Measurements from ENCODE around the gene PAPPA2.
"Not testable (repeated sequence)": the region's sequence is repeated elsewhere in the genome, so short reads cannot be mapped to it uniquely, and the experiment has no call there.

Gene PAPPA2

DNA sequence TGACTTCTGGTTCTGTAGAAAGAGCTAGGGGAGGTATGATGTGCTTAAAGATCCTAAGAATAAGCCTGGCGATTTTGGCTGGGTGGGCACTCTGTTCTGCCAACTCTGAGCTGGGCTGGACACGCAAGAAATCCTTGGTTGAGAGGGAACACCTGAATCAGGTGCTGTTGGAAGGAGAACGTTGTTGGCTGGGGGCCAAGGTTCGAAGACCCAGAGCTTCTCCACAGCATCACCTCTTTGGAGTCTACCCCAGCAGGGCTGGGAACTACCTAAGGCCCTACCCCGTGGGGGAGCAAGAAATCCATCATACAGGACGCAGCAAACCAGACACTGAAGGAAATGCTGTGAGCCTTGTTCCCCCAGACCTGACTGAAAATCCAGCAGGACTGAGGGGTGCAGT lies 93.3 kb downstream of the PAPPA2 start:
- no peak for DNase-seq

DNA sequence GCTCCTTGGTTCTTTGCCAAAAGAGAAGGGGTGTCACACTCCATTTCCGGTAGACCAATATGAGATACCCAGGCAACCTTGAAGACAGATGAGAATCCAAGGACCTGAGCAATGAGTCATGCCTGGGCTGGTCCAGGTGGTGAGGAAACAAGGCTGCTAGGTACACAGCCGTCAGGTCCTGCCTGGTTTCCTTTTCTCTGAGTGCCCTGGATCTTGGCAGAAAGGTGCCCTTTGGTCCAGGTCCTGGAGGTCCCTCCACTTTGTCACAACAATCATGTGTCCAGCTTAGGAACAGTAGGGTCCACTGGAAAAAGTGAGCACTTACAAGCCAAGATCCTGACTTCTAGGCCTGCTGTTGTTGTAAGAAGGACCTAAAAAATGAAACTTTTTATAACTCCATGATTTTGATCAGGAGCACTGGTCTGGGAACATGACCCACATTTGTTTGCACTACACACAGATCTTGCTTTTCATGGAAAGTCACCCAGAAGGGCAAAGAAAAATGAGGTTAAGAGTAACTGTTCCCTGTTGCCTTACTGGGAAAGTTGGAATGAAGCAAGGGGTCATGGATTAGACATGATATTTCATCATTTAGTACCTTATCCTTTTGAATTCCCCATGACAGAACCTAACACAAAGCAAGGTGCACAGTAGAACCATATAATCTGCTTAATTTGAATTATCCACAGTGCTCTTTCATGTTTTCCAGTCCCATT lies 94.7 kb downstream of the PAPPA2 start:
- no peak for DNase-seq

DNA sequence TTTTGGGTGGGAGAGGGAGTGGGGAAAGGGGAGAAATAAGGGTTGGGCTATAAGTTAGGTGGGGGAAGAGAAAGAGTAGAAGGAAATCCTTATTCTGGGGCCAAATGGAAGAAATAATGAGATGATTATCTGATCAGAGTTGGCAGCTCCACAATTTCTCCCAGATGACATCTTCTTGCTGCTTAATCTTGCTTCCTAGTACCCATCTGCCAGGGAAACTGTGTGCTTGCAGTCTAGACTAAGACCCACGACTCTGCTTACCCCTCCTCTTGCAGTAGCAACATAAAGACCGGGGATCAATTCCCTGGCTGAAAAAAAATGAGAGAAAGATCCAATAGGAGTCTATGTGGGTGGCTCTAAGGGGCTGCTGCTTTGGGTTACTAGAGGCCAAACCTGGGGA lies 95.6 kb downstream of the PAPPA2 start:
- no peak for DNase-seq

DNA sequence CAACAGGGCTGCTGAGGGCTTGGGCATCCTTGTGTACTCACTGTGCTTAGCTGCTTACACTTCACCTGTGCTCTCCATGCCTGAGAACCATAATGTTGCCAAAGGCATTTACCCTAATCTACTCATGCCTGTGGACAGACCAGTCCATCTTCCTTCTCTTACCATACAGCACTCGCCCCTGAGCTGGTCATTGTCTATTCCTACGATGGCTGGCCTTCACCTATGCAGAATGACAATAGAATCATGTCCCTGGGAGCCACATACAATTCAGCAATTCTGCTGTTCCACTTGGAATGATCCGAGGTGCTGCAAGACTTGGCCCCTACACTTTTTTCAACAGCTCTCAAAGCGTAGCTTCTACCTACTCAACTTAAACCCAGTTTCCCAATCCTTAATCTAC lies 96.5 kb downstream of the PAPPA2 start:
- no peak for DNase-seq

DNA sequence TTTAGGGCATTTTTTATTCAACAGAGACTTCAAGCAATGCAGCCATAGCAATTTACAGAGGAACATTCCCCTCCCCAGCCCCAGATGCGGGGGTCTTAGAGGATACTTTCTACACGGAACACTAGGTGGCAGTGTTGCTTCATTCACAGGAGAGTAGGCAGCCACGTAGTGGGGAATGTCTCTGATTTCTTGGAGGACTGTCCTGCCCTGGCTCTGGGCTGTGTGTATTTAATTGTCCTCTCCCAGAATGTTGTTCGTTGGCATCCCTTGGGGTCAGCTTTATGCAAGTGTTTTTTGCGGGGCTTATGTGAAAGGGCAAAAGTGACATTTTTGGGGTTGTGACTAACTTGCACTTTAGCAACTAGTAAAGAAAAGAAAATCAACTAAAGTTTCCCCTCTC lies 96.9 kb downstream of the PAPPA2 start:
- no peak for DNase-seq

DNA sequence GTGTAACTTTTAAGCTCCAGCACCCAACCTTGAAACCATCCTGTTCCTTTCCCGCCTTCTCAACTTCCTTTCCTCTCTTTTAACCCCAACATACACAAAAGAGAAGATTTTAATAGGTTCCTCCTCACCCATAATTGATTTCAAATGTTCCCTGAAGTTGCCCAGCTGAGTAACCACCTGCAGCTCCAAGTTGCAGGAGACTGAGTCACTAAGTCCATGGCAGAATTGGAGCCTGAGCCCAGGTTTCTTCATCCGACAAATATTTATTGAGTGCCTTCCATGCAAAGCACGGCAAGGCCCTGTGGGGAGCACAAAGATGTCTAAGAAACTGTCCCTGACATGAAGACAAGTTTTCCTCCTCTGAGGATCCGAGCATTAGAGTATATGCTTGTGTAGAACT lies 97.7 kb downstream of the PAPPA2 start:
- no peak for DNase-seq

DNA sequence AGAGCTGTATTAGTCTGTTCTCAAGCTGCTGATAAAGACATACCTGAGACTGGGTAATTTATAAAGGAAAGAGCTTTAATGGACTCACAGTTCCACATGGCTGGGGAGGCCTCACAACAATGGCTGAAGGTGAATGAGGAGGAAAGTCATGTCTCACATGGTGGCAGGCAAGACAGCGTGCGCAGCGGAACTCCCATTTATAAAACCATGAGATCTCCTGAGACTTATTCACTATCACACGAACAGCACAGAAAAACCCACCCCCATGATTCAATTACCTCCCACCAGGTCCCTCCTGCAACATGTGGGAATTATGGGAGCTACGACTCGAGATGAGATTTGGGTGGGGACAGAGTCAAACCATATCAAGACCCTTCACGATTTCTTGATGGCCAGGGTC lies 98.8 kb downstream of the PAPPA2 start:
- DNase-seq: not testable (repeated sequence)

DNA sequence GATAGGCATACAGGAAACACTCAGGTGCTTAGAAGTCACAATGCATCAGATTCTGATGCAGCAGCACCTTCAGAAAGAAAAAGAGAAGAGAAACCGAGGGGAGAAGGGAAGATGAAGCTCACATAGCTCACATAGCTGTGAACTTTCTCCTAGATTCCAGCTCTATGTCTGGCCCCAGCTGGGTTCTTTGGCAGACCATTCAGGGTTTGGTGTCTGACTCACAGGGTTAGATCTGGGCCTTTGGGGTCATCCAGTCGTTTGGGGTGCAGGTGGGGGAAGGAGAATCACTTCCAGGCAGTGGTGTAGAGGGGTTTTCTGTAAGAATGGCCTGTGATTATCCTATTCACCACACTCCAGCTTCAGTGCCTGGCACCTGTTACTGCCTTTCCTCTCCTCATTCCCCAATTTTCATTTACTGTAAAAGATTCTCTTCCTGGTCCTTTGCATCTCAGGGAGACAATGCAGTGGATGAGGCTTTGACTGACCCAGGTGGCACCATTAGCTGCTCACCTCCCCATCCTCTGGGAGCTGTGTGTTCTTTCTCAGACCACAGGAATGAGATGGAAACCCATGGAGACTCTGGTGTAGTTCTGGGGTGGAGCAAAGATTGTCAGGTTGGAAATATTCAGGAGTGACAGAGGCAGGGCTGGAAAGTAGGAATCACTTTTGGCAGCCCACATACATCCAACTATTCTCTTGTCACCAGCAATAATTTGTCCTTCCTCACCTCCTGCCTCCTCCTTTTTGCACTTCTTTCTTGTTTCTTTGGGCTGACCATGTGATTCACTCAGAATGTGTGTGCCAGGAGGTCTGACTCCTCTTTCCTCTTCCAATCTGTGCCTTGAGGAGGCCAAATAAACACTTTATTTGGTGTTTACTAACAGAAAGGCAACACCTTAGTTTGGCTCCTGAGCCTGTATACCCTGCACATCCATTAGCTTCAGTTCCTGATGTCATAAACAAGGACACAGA lies 103.3 kb downstream of the PAPPA2 start:
- no peak for DNase-seq

DNA sequence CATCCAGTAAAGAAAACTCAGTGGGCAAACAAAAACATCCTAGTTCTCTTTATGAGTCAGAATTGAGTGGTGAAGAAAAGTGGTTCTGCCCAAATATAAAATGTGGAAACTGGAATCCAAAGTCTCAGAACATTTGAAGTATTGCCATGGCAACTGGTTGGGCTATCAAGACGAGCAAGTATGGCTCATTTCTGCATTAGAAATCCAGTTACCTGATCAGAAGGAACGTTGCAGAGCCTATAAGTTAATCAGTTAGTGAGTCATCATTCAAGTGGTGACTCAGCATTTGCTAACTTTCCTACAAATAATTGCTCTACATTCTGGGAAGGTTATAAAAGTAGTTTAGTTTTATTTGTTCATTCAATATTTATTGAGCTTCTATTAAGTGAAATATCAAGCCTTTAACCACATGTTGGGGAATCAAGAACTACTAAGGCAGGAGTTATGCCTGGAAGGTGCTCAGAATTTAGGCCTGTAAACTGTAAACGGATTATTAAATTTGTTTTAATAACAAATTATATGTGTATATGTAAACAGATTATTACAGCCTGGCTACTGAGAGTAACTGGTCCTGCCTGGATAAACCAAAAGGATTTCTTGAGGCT lies 104.3 kb downstream of the PAPPA2 start:
- DNase-seq: no peak

DNA sequence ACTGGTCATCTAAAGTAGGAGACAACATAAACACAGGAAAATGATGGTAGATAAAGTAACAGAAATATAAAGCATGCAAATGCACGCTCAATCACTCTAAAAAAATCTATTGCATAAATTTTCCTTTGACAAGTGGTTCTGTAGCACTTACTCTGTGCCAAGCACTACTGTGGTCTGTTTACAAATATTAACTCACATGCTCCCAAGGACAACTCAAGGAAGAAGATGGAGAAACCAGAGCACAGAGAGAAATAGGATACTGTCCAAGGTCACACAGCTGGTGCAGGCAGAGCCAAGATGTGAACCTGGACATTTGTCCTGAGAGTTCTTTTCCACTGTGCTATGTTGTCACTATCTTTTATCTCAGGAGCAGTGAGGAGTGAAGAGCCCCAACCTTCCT lies 105.2 kb downstream of the PAPPA2 start:
- no peak for DNase-seq

DNA sequence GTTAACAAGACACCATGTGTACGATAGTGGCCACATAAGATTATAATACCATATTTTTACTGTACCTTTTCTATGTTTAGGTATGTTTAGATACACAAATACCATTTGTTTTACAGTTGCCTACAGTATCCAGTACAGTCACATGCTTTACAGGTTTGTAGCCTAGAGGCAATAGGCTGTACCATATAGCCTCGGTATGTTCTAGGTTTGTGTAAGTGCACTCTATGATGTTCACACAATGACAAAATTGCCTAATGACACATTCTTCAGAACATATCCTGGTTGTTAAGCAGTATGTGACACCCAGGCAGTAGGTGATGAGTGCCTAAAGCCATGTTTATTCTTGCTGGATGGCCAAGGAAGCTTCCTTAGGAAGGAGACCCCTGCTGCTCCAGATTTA lies 111.8 kb downstream of the PAPPA2 start:
- DNase-seq: no peak

DNA sequence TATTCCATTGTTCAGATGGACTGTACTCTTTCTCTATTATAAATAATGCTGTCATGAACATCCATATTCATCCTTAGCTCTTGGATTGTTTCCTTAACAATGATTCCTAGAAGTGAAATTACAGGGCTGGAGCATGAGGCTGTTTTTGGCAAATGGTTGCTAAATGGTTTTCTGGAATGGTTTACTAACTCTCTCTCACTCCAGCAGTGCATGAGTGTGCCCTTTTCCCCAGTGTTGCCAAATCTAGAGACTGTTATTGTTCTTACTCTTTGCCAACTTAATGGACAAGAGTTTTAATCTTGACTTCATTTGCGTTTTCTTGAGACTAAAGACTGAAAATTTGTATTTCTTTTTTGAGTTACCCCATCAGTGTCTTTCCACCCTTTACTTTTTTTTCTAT lies 113.0 kb downstream of the PAPPA2 start:
- no peak for DNase-seq

DNA sequence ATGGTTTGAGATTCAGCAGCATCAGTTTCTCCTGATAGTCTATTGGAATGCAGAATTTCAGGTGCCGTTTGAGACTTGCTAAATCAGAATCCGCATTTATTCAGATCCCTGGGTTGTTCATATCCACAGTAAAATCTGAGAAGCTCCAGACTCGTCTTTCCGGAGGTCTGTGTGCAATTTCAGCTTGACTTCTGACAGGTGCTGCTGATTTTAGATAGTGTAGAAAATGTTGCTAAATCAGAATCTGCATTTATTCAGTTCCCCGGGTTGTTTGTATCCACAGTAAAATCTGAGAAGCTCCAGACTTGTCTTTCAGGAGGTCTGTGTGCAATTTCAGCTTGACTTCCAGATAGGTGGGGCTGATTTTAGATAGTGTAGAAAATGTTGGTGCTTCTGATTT lies 113.7 kb downstream of the PAPPA2 start:
- DNase-seq: no peak

DNA sequence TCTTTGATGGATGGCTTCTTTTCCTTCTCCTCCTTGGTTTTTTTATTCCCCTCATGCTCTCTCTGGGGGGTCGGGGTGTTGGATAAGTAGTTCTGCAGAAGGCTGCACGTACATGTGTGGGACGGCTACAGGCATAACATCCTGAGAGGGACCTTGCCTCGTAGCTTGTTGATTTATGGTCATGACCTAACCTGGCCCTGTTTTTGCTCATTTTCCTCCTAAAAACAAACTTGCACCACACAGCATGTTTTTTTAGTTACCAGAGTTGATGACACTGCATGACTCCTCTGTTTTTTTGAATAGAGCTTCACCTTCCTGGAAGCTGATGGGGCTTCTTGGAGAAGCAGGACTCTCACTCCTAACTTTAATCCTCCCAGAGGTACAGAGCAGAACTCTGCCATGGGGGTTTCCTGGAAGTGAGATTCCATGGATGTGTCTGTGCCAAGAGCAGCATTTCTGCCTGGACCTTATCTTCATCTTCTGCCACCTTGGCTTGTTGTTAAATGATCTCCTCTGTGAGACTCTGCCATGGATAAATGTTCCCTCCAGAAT lies 114.7 kb downstream of the PAPPA2 start:
- DNase-seq: no peak

DNA sequence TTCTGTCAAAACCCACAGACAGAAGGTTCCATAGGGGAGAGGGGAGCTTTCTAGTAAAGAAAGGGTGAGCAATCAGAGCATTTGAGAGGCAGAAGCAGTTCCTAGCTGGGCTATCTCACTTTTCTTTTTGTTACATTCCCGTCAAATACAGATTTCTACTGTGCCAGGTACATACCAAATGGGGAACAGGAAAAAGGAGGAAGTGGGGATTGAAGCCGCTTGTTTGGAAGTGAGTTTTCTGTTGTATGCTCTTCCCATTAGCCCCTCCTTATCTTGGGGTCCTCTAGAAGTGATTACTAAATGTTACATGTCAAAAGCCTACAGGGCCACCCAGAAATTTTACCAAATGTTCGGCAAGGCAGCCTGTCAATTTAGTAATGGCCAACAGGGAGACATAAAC lies 116.1 kb downstream of the PAPPA2 start:
- no peak for DNase-seq

DNA sequence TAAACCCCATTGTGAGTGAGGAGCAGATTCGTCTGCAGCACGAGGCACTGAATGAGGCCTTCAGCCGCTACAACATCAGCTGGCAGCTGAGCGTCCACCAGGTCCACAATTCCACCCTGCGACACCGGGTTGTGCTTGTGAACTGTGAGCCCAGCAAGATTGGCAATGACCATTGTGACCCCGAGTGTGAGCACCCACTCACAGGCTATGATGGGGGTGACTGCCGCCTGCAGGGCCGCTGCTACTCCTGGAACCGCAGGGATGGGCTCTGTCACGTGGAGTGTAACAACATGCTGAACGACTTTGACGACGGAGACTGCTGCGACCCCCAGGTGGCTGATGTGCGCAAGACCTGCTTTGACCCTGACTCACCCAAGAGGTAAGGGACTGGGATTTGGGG lies 132.2 kb downstream of the PAPPA2 start:
- DNase-seq: no peak

DNA sequence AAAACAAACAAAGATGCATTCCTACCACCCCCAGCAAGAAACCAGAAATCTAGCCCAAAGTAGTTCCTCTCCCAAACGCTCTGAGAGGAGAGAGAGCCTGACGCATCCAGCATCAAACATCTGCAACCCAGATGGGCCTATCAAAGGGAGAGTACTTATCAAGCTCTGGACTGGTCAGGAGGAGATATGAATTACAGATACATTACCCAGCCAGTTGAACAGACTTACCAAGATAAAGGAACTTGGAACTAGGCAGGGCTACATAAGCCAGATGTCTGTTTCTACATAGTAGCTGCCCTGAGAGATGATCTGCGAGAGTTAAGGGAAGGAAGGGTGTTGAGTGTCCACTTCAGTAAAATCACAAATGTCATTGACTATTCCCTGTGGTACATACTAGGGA lies 138.4 kb downstream of the PAPPA2 start:
- DNase-seq: no peak

DNA sequence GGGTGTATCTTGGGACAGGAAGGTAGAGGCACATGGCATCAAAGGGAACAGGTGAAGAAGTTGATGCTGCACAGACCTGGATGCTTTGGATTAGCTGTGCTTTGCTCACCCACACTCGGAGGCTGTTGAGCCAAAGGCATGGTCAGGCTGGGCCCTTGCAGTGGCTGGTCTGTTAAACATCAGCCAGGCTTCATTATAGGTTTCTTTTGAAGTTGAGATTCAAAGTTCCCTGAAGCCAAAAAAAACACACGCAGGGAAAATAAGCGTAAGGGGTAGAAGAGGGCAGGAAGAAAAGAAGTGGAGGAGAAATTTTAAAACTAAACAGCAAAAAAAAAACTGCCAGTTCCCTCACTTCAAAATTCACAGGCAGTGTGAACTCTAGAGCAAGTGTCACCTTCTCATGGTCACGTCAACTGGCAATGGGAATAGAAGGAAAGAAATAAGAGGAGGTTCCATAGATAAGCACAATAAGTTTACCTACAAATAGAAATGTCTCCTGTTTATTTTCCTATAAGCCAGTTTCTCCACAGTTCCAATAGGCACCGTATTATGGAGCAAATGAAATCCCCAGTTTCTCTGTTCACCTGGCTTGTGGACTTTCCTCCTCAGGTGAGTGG lies 139.5 kb downstream of the PAPPA2 start:
- no peak for DNase-seq

DNA sequence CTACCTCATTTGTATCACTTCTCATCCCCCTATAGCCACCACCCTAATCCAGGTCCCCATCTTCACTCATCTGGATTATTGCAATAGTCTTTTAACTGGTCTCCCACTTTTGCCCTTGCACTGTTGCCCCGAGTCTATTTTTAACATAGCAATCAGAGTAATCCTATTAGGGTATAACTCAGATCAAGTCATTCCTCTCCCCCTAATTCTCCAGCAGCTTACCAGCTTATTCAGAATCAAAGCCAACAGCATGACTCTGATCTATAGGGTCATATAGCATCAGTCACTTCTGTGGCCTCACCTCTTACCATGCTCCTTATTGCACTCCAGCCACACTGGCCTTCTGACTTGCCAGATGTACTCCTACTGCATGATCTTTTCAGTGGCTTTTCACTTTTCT lies 140.7 kb downstream of the PAPPA2 start:
- no peak for DNase-seq

DNA sequence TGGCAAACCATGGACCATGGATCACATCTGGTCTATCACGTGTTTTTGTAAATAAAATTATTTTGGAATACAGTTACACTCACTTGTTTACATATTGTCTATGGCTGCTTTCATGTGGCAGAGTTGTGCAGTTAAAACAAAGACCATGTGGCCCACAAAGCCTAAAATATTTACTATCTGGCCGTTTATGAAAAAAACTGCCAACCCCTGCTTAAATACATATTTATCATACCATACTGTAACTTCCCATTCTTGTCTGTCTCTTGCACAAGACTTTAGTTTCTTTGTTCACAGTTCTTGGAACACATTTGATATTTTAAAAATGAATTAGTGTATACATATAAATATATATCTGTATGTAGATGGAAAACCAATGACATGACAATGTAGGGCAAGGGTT lies 141.5 kb downstream of the PAPPA2 start:
- no peak for DNase-seq

DNA sequence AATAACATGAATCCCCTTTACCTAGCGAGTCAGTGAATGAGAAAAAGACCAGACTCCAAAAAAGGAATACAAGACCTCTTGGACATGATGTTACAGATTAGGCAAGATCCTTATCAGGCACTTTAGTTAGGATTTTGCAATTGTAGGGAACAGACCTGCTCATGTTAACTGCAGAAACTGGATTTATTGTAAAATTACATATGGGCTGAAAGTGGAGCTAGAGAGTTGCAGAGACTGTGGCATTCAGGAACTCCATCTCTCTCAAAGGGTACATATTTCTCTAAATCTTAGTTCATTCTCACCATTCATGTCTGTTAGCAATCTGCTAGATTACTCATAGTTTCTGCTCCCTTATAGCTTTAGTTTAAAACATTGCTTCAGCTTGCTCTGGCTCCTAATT lies 142.2 kb downstream of the PAPPA2 start:
- no peak for DNase-seq

DNA sequence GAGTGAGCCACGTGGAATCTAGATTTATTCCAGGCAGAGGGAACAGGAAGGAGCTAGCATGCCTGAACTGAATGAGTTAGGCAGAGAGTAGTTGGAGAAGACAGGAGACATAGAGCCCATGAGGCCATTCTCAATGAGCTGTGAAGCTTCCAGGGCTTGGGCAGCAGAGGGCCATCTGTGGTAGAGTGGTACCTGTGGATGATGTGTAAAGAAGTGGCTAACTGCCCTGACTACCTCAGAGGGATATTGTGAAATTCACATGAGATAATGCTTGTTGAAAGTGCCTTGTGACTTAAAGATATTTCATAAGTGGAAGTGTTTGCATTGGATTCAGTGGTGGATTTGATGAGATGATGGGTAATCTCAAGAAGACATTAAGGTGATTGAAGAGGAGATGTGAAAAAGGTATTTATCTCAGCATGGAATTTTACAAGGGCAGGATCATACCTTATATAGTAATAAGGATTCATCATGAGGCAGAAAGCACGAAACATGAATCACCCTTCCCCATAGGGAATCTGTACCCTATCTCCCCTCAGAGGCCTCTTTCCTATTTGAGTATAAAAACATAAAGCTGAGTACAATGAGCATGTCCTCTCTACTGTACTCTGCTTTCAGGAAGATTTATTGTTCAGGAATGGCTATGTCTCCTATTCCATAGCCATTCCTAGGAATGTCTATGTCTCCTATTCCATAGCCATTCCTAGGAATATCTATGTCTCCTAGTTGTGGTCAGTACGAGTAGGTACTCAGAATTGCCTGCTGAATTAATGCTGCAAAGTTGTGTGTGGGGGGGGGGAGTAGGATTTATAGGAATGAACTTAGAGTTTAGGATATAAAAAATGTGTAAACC lies 146.8 kb downstream of the PAPPA2 start:
- no peak for DNase-seq

All from GF-D8 (cell line).